Measurements from ENCODE around the gene SETDB2.

- TF ChIP-seq, protein P1, sequence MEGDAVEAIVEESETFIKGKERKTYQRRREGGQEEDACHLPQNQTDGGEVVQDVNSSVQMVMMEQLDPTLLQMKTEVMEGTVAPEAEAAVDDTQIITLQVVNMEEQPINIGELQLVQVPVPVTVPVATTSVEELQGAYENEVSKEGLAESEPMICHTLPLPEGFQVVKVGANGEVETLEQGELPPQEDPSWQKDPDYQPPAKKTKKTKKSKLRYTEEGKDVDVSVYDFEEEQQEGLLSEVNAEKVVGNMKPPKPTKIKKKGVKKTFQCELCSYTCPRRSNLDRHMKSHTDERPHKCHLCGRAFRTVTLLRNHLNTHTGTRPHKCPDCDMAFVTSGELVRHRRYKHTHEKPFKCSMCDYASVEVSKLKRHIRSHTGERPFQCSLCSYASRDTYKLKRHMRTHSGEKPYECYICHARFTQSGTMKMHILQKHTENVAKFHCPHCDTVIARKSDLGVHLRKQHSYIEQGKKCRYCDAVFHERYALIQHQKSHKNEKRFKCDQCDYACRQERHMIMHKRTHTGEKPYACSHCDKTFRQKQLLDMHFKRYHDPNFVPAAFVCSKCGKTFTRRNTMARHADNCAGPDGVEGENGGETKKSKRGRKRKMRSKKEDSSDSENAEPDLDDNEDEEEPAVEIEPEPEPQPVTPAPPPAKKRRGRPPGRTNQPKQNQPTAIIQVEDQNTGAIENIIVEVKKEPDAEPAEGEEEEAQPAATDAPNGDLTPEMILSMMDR (IDR thresholded peaks at IDR 0.05; ENCODE audit: low read depth, low read length, poor library complexity, severe bottlenecking): no peak
- TF ChIP-seq EZH2phosphoT487 (IDR thresholded peaks at IDR 0.05; ENCODE audit: borderline replicate concordance, low read length): no peak
Observed at GRCh38 chr13:49536144-49536873, 92.2 kb downstream of the SETDB2 start.

Measured in DOHH2 (cell line).